Loucy (cell line): ENCODE measurements around the gene ENTPD3.

Experiments
- CTCF ChIP-seq: fragments of 200-600 bp; sonication (generic); conservative IDR thresholded peaks from 2 replicates; pipeline ENCODE4 v1.5.1; 2014; ENCODE audit warnings: mild to moderate bottlenecking, antibody characterized with exemption, low read length
- EZH2phosphoT487 ChIP-seq: fragments of 200-600 bp; IDR thresholded peaks from 2 replicates; pipeline ENCODE4 v1.6.1; 2018; ENCODE audit warnings: antibody characterized with exemption, mild to moderate bottlenecking, moderate library complexity, borderline replicate concordance

DNA sequence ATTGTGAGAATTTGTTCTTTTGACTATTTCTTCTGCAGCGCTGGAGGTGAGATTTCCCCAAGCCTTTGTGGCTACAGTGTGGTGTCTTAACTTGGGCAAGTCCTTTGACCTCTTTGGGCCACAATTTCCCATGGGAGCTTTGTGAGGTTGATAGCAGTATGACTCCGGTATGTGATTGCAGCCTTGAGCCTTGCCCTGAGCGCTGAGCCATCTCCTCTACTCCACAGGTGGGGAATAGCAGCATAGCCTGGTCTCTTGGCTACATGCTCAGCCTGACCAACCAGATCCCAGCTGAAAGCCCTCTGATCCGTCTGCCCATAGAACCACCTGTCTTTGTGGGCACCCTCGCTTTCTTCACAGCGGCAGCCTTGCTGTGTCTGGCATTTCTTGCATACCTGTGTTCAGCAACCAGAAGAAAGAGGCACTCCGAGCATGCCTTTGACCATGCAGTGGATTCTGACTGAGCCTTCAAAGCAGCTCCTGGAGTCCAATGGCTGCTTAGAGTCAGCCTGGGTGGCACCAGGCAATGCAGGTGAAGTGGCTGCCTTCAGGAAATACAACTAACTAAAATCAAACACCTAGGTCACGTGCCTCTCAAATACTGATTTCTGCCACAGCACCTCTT lies 40.2 kb downstream of the ENTPD3 start:
- no peak for TF ChIP-seq CTCF
- TF ChIP-seq EZH2phosphoT487, result no peak
